NCI-H1436 treated with DMSO at 0.1 percent for 48 hours (cell line): ENCODE measurements around the gene OR11A1.
"Not testable (repeated sequence)": the region's sequence is repeated elsewhere in the genome, so short reads cannot be mapped to it uniquely, and the experiment has no call there.

ENCODE experiments used
- DNase-seq: peaks from one replicate; lab custom pipeline; 2025; lab: John Stamatoyannopoulos, UW

Gene OR11A1

DNA sequence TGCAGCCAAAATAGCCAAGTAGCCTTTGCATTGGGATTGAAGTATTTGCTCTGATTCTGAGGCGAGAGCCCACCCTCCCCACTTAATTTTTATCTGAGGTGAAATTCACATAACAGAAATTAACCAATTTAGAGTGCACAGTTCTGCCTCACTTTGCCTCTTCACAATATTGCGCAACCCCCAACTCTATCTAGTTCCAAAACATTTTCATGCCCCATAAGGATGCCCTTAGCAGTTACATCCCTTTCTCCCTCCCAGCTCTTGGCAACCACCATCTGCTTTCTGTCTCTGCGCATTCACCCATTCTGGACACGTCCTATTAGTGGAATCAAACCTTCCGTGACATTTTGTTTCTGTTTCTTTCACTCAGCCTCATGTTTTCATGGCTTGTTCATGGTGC lies 21.9 kb upstream of the OR11A1 start:
- no peak for DNase-seq

DNA sequence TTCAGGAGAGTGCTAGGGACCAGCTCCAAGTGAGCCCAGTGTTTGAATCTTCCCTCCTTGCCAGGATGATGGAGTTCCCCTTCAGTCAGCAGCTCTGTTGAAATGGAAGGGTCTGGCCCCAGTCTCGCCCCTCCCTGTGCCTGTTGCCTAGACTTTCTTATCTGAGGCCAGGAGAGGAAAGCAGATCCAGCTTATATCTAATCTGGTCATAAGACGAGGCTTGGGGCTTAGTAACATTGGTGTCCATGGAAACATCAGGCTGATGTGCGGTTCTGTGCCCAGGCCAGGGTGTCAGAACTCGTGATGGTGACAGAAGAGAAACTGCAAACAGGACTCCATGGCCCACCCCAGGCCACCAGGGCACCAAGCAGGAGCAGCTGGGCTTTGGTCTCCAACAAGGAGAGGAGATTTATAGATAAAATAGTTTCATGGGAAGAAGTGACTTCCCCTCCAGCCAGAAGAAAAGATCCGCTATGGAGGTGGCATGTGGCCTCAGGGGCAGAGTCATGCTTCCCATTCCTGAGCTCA lies 21.1 kb upstream of the OR11A1 start:
- no peak for DNase-seq

DNA sequence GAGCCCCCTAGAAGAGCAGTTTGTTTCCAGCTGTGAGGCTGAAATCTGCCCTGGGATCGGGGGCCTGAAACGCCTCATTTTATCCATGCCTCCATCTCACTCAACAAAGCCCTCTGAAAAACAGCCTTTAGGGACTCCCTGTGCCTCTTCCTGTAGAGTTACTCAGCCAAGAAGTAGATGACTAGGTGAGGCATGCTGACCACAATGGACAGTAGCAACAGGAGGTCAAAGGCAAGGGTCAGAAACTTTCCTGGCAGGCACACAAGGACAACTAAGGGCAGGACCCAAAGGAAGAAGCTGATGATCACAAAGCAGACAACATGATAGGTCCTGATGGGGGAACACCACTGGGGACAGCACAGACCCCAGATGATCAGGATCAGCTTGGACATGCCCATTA lies 18.1 kb upstream of the OR11A1 start:
- no peak for DNase-seq

DNA sequence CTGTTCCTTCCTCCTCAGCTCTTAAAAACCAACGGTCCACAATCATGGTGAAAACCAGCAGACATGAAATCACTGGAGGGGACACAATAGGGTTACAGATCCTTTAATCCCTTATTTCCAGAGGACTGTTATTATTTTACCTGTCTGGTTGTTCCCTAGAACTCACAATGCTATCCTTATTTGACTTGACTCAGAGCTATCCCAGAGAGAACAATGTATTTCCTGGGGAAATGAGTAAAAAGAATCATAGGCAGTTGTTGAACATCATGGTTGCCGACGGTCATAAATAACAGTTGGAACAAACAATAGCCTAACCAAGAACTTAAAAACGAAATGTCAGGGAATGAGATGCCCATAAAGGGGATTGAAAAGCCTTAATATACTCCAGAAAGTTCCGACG lies 9.4 kb upstream of the OR11A1 start:
- DNase-seq: no peak

DNA sequence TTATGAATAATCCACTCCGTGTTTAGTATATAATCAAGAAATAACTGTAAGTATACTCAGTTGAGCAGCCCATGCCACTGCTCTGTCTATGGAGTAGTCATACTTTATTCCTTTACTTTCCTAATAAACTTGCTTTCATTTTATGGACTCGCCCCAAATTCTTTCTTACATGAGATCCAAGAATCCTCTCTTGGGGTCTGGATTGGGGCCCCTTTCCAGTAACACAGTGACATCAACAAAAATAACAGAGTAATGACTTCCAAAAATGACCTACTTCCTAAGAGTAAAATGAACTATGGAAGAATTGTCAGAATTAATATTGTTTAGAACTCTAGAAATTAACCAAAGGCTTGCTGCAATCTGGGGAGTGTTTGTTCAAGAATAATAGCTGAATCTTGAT lies 8.9 kb upstream of the OR11A1 start:
- no peak for DNase-seq

DNA sequence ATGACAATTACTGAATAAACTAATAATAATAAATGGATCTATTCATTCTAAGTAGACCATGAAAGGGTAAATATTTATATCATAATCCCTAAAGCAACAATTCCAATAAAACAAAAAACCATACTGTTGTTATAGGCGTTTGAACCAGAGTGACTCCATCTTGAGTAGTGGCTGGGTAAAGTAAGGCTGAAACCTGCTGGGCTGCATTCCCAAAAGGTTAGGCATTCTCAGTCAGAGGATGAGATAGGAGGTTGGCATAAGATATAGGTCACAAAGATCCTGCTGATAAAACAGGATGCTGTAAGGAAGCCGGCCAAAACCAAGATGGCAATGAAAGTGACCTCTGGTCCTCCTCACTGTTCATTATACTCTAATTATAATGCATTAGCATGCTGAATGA lies 8.4 kb upstream of the OR11A1 start:
- no peak for DNase-seq

DNA sequence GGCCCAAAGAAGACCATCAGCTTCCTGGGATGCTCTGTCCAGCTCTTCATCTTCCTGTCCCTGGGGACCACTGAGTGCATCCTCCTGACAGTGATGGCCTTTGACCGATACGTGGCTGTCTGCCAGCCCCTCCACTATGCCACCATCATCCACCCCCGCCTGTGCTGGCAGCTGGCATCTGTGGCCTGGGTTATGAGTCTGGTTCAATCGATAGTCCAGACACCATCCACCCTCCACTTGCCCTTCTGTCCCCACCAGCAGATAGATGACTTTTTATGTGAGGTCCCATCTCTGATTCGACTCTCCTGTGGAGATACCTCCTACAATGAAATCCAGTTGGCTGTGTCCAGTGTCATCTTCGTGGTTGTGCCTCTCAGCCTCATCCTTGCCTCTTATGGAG lies 5.2 kb upstream of the OR11A1 start:
- DNase-seq: no peak

DNA sequence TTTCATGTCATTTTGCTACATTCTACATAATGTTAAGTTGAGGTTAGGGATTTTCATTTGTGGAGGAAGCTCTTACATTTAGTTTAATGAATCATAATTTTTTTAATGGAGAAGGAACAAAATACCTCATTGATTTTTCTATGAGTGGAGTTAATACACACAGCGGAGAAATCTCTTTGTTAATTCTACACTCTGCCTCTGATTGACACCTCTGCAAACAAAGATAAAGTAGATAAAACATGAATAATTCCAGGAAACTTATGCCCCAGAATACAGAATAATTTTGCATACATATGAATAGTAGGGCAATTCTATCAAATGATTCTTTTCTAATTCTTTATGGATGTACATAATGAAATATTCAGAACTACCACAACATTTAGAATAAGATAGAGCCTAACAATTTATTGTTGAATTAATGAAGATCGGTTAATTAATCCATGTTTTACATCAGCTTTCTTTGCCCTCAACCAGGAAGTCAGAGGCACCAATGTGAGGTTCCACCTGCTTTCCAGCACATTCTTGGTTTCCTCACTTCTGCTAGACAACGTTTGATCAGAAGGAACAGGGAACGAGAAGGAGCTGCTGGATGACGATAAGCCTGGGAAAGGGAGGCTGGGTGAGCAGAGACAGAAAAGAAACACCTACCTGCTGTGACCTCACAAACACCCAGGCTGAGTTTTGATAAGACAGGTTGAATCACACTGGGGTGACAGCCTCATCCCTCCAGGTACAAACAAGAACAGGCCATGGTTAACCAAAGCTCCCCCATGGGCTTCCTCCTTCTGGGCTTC lies 4.3 kb upstream of the OR11A1 start:
- no peak for DNase-seq

DNA sequence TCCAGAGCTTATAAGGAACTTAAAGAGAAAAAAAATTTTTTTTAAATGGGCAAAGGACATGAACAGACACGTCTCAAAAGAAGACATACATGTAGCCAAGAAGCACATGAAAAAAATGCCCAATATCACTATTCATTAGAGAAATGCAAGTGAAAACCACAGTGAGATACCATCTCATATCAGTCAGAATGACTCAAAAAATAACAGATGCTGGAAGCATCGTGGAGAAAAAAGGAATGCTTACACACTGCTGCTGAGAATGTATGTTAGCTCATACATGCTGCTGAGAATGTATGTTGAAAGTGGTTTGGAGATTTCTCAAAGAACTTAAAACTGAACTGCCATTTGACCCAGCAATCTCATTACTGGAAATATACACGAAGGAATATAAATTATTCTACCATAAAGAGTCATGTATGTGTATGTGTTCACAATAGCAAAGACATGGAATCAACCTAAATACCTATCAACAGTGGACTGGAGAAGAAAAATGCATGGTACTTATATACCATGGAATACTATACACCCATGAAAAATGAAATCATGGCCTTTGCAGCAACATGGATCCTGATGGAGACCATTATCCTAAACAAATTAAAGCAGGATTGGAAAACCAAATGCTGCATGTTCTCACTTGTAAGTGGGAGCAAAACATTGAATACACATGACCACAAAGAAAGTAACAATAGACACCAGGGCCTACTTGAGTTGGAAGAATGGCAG lies 5.2 kb downstream of the OR11A1 start:
- DNase-seq: no peak

DNA sequence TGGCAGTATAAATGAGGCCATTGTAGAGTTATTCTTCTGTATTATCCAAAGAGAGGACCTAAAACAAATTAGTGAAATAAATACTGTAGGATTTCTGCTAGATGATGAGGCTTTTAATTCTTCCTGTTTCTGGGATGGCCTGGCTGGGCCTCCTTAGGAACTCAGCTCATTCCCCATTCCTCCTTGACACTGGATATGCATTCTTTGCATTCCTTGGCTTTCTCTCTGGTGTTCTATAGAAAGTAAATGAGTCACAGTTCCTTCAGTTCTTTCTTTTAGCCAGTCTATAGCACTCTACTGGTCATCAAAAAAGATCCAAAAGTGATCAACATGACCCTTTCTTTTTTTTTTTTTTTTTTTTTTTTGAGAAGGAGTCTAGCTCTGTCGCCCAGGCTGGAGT lies 9.2 kb downstream of the OR11A1 start:
- no peak for DNase-seq

DNA sequence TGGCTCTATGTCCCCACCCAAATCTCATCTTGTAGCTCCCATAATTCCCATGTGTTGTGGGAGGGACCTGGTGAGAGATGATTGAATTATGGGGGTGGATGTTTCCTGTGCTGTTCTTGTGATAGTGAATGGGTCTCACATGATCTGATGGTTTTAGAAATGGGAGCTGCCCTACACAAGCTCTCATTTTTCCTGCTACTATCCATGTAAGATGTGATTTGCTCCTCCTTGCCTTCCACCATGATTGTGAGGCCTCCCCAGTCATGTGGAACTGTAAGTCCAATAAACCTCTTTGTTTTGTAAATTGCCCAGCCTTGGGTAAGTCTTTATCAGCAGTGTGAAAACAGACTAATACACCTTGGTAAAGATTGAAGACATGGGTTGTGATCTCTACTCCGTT lies 12.8 kb downstream of the OR11A1 start:
- DNase-seq: not testable (repeated sequence)

DNA sequence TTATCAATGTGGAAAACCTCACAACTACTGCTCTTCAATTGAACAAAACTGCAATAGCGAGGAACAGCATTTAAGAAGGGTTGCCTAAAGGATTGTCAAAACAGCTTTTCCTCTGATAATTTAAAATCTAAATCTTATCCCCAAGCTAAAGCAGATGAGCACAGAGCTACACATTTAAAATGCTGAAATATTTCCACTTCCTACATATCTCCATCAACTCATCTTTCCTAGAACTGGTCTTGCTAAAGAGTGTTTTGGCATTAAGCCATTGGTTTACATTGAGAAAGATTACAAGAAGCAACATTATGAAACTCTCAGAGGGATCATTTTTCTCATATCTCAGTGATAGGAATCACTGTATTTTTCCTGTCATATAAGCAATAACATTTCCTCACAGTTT lies 14.2 kb downstream of the OR11A1 start:
- DNase-seq: no peak

DNA sequence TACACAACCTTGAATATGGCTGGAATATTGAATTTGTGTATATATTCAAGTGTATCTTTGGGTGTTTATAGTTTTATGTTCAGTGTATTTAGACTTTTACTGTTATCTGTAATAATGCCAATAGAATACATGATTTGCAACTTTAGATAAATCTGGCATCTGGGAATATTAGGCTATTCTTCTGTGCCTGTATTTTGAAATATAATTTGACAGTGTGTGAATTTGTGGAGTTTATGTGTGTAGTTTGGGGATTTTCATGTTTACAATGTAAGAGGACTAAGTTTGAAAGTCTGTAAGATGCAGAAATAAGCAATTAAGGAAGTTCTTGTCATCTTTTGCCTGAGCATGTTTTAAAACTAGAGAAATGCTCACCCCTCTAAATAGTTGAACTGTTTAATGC lies 17.9 kb downstream of the OR11A1 start, which contains the start of gene OR10C1:
TSS of gene OR10C1 (plus strand) at position 301 of the 400 bp plus-strand sequence. CDS start 710 bp downstream, outside the sequence.
- no peak for DNase-seq

DNA sequence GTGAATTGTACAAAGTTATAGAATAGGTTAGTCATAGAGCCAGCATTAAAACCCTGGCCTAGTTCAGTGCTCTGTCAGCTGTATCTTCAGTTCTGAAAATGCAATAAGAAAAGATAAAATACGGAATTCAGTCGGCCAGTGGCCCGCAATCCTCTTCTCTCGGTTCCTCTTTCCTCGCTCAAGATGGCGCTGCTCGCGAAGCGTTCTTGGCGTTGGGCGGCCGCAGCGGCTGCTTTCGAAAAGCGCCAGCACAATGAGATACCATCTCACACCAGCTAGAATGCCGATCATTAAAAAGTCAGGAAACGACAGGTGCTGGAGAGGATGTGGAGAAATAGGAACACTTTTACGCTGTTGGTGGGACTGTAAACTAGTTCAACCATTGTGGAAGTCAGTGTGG lies 20.1 kb downstream of the OR11A1 start:
- not testable (repeated sequence) for DNase-seq

DNA sequence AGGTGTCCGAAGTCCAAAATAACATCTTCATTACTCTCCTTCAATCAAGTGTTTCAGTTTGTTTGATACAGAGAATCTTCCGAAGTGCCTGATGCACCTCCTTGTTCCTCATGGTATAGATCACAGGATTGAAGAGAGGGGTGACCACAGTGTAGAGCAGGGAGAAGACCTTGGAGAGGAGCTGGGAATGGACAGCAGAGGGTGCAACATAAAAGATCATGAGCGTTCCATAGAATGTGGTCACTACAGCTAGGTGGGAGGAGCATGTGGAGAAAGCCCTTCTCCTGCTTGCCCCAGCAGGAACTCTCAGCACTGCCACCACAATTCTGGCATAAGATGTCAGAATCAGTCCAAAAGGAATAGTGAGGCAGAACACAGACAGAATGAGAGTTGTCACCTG lies 30.2 kb downstream of the OR11A1 start:
- no peak for DNase-seq

DNA sequence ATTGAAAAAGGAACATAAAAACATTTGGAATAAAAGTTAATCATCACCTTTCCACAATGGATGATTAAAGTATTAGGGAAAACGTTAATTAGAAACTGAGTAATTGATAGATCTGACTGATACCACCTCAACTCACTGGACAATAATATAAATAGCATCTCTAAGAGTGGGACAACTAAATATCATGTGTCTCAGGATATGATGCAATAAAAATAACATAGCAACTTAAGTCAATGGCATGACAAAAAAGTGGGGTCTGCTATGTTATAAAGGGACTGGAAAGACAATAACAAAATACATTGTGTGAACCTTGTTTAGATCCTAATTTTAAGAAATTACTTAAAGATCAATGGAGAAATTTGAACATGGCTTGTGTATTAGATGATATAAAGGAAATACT lies 31.8 kb downstream of the OR11A1 start:
- DNase-seq: no peak

DNA sequence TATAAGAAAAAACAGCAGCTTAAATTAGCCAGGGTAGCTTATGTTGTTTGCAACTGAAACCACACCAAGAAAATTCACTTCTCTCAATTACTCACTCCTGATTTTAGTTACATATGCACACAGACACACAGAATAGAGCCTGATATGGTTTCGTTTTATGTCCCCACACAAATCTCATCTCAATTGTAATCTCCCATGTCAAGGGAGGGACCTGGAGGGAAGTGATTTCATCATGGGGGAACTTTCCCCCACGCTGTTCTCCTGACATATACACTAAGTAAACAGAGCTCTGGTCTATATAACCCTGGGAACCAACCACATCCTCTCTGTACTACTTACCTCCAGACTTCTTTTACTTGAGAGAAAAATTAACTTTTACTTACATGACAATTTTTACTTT lies 32.3 kb downstream of the OR11A1 start:
- DNase-seq: no peak

DNA sequence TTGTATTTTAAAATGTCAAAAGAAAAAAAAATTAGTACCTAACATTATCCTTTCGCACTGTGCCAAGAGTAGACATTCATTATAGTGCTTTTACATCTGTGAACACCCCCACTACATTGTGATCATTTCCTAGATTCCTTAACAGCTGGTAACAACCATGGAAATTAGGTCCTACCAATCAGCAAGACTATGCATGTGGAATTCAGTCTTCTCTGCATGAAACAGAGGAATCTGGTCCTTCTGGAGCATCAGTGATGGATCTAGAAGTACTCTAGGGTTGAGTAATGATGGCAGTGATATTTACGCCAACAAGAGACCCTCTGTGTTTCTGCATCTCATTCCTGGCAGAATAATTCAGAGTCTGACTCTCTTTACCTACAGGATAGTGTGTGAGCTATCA lies 32.7 kb downstream of the OR11A1 start:
- DNase-seq: no peak

DNA sequence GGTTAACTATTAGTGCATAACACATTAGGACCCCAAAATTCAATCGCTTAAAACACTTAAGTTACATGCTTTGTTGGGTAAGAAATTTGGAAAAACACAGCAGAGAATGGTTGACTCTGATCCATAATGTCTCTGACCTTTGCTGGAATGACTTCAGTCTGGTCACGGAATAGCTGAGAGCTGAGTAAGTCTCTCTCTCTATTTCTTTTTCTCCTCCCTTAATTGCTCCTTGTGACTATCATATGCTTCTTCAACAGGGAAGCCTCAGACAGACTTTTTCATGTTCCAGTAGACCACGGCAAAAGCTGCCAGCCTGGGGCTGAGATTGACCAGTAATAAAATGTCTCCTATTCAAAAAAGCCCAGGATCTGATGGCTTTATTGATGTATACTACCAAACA lies 37.4 kb downstream of the OR11A1 start:
- no peak for DNase-seq

DNA sequence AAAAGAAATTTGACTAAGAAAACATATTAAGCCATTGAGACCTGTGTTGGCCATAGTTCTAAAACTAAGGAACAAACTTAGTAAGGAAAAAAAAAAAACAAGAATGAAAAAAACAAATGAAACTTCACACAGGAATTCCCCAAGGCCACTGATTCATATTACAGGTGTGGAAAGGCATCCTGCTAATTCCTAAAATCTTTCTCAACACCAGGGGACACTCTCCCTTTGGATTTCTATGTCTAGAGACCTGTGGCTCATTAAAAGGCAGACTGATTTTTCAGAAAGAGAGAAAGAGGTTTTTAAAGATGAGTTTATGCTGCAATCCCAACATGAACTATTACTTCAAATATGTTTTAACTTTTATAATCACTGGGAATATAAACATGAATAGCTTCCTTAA lies 42.3 kb downstream of the OR11A1 start, which contains the start of gene OR12D1:
TSS of gene OR12D1 (plus strand) at position 341 of the 400 bp plus-strand sequence.
- DNase-seq: no peak

DNA sequence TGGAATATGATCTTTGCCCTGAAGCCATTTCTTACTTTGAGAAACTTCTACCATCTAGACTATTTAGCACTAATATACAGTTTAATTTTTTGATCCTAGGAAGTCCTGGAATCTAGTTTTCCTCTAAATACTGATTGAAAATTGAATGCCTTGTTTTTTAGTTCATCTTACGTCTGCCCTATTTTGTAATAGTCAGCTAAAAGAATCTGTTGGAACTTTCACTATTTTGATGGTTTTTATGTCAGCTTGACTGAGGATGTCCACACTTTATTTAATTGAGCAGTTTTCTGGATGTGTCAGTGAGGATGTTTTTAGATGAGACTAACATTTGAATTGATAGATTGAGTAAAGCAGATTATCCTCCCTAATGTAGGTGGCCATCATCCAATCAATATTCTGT lies 53.1 kb downstream of the OR11A1 start:
- no peak for DNase-seq

DNA sequence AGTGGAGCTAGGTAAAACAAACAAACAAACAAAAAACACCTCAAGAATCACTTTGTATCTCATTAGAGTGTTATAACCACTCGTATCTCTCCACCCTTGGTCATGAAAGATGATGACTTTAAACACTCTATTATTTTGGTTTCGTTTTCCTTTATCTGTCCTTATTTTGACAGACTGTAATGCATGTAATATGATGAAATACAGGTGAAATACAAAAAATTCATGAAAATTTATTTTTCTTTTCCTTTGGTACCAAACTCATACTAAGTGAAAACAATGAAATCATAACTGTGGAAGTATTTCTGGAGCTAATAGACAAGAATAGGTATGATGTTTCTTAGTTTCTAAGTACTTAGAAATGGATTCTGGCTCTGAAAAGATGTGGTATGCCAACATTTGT lies 57.3 kb downstream of the OR11A1 start:
- no peak for DNase-seq

DNA sequence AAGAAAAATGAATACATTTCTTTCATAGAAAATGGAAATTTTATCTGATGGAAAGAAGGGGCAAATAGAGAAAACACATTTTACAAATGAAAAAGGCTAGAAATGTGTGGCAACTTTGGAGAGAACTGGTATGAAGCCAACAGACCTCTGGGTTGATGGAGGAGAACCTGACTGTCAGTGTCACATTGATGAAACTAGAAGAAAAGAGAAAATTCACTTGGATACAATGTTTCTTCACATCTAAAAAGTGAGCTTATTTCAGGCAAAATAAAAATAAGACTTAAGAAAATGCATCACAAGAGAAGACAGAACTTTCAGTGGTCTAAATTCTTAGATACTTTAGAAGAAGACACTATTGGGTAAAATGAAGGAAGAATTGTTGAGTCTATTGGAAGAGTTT lies 61.5 kb downstream of the OR11A1 start, which contains the start of gene OR12D2:
TSS of gene OR12D2 (plus strand) at position 301 of the 400 bp plus-strand sequence. CDS start 1,069 bp downstream, outside the sequence.
- no peak for DNase-seq
